Pancreas (tissue), 10 donors: ENCODE measurements around the gene IL16. TPM values are rescaled to one million over a fixed set of nuclear protein-coding genes. Genes with fewer than 3 reads are reported as not detected.

Source experiments
- ATAC-seq, 4 donors: fragments of 200-7000 bp; cut with Tn5 transposase; one replicate each; pipeline versions ENCODE4 v1.8.0 to v1.9.1; 2020; ENCODE audit warnings: mild to moderate bottlenecking in 4 of 4, moderate library complexity in 4 of 4
- DNase-seq, 6 donors: peaks; one replicate each; pipeline ENCODE4 v3.0.0-alpha.2; 2020
- FAIRE-seq: peaks from 2 replicates; lab custom pipeline; 2012; peaks lifted over from hg19 to GRCh38; lab: Jason Lieb, UNC
- H3K27ac ChIP-seq, 4 donors: fragments of 200-600 bp; sonication (generic); 1 replicate in 3 of 4; 2 replicates in 1 of 4; pipeline versions ENCODE4 v1.5.0 to v1.8.0; 2020
- H3K27me3 ChIP-seq, 4 donors: fragments of 200-600 bp; one replicate each; pipeline ENCODE4 v1.8.0; 2021
- H3K36me3 ChIP-seq, 3 donors: fragments of 200-600 bp; sonication (generic) in 1 of 3; one replicate each; pipeline versions ENCODE4 v1.5.0 to v1.8.0; 2020 to 2021
- H3K4me1 ChIP-seq, 3 donors: fragments of 200-600 bp; one replicate each; pipeline ENCODE4 v1.8.0; 2021
- H3K4me3 ChIP-seq, 4 donors: fragments of 200-600 bp; sonication (generic) in 2 of 4; one replicate each; pipeline versions ENCODE4 v1.5.0 to v1.8.0; 2020 to 2021
- H3K9me3 ChIP-seq, 4 donors: fragments of 200-600 bp; one replicate each; pipeline ENCODE4 v1.8.0; 2021
- WGBS, 2 donors: extraction: QIAGEN DNeasy Blood & Tissue Kit; methylation state at CpG; one replicate each; pipeline ENCODE4 v1.1.7; 2013; 5-methylcytosine and 5-hydroxymethylcytosine counted together
- intact Hi-C, 3 donors: fragments of 100-400 bp; cut with DNase I; formaldehyde crosslinking; loops; one replicate each; pipeline versions ENCODE4 v1.11.1 to v1.14.2; 2022
- polyA plus RNA-seq, 2 donors: library from polyadenylated mRNA; stranded (reverse); fragments of 200-250 nt; gene quantifications; one replicate each; pipeline ENCODE4 v1.2.3, GENCODE V29; 2013
- total RNA-seq, 6 donors: library from RNA; stranded (reverse); fragmentation: NEBNext Ultra II Directional in 4 of 6; extraction: Animal tissue kit (Norgen Biotek cat#: 25700) in 4 of 6; gene quantifications; one replicate each; pipeline versions ENCODE4 v1.2.1 to v1.2.4, GENCODE V29; 2021 to 2023
- TF ChIP-seq, protein P1 (sequence below), 4 donors: fragments of 200-600 bp; sonication (generic) in 3 of 4; IDR thresholded peaks; one replicate each; pipeline versions ENCODE4 v1.5.0 to v1.8.0; 2021; ENCODE audit warnings: antibody characterized with exemption in 4 of 4
- donor health status: healthy with polysubstance abuse.
- donor health status: DM: no; HTN: no; CAD: no; lungs with moderate emphysema.
- donor health status: DM: no; HTN: no; CAD: no.
- donor health status: control.
- donor health status: control.
- donor health status: Bipolar disorder and iron deficiency.
- donor health status: DM: yes; HTN: yes; CAD: no.
- donor health status: DM: no; HTN: no; CAD: no.
- donor health status: DM: no; HTN: no; CAD: no.
- donor health status: DM: yes; HTN: yes; CAD: no.

IL16 gene
- total and polyA plus RNA-seq, 8 donors: 0.79 to 7.0 (median 2.4) TPM

DNA sequence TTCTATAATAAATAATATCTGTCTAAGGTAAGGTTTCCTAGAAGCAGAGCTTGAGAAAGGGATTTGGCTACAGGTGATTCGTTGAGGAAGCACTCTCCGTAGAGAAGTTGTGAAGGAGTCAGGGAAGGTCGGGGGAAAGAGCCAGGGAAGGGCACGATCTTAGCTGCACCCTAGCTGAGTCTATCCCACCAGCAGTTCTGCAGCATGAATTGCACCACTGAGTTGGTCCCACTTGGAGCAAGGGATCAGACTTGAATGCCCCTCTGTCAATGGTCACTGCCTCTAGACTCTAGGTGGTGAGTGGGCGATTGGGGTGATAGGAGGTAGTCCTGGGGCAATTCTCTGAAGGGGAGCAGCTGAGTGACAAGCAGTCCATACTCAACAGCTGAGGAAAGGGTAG lies 163.8 kb downstream of the IL16 start:
- Histone ChIP-seq H3K27ac (no peak overlapping the region), H3K9me3 (no peaks in the 10 kb centered on the region), H3K4me1 (no peaks in the 10 kb centered on the region), H3K27me3 (no peaks in the 10 kb centered on the region), H3K36me3 (no peaks in the 10 kb centered on the region), H3K4me3 (no peak overlapping the region)
- DNase-seq (no peak), ATAC-seq (no peak), FAIRE-seq (no peak)
- 88 to 93% methylated on average over 5 of the region's 5 CpGs for WGBS, 2 donors
- intact Hi-C loops: no loop called here
- TF ChIP-seq, protein P1, sequence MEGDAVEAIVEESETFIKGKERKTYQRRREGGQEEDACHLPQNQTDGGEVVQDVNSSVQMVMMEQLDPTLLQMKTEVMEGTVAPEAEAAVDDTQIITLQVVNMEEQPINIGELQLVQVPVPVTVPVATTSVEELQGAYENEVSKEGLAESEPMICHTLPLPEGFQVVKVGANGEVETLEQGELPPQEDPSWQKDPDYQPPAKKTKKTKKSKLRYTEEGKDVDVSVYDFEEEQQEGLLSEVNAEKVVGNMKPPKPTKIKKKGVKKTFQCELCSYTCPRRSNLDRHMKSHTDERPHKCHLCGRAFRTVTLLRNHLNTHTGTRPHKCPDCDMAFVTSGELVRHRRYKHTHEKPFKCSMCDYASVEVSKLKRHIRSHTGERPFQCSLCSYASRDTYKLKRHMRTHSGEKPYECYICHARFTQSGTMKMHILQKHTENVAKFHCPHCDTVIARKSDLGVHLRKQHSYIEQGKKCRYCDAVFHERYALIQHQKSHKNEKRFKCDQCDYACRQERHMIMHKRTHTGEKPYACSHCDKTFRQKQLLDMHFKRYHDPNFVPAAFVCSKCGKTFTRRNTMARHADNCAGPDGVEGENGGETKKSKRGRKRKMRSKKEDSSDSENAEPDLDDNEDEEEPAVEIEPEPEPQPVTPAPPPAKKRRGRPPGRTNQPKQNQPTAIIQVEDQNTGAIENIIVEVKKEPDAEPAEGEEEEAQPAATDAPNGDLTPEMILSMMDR (IDR thresholded peaks at IDR 0.05): no peak

GRCh38 chr15:81361891-81362290 lies 165.2 kb downstream of the IL16 start:
- DNase-seq (no peak), ATAC-seq (no peak), FAIRE-seq (no peak)
- intact Hi-C loops: no loop called here
- no peak overlapping the region for H3K4me3 ChIP-seq
- TF ChIP-seq, protein P1 (IDR thresholded peaks at IDR 0.05): no peak
- H3K27me3 ChIP-seq: no peaks in the 10 kb centered on the region
- H3K4me1 ChIP-seq: no peaks in the 10 kb centered on the region
- WGBS, 2 donors: 89 to 93% methylated on average over 7 of the region's 7 CpGs
- H3K9me3 ChIP-seq: no peaks in the 10 kb centered on the region
- no peaks in the 10 kb centered on the region for H3K36me3 ChIP-seq
- H3K27ac ChIP-seq: no peak overlapping the region

GRCh38 chr15:81362790-81363189 lies 166.1 kb downstream of the IL16 start:
- H3K36me3 ChIP-seq: no peaks in the 10 kb centered on the region
- no peak for FAIRE-seq
- DNase-seq: no peak

GRCh38 chr15:81363276-81363675 lies 166.6 kb downstream of the IL16 start:
- intact Hi-C loops: no loop called here
- DNase-seq (no peak), FAIRE-seq (no peak)

More at GRCh38 chr15:81362790-81363189, 166.1 kb downstream of the IL16 start:
- no peaks in the 10 kb centered on the region for H3K4me1 ChIP-seq
- TF ChIP-seq, protein P1 (IDR thresholded peaks at IDR 0.05): no peak
- no peak for ATAC-seq
- H3K9me3 ChIP-seq: no peaks in the 10 kb centered on the region
- H3K27me3 ChIP-seq: no peaks in the 10 kb centered on the region
- 90 to 94% methylated on average over 11 of the region's 11 CpGs for WGBS, 2 donors
- no peak overlapping the region for H3K27ac ChIP-seq
- intact Hi-C loops: no loop called here
- no peak overlapping the region for H3K4me3 ChIP-seq

More at GRCh38 chr15:81363276-81363675, 166.6 kb downstream of the IL16 start:
- H3K27ac ChIP-seq: no peak overlapping the region
- no peak for ATAC-seq
- no peak overlapping the region for H3K4me3 ChIP-seq
- no peaks in the 10 kb centered on the region for H3K27me3 ChIP-seq
- H3K4me1 ChIP-seq: no peaks in the 10 kb centered on the region
- TF ChIP-seq, protein P1 (IDR thresholded peaks at IDR 0.05): no peak
- 87 to 89% methylated on average over 3 of the region's 3 CpGs for WGBS, 2 donors
- H3K36me3 ChIP-seq: no peaks in the 10 kb centered on the region
- H3K9me3 ChIP-seq: no peaks in the 10 kb centered on the region

Other genes with a start within 250 kb of the IL16 start
- 10 to 100 TPM; 11.5 to 18.5 (median 14.0) TPM for gene MESD, start 207.1 kb upstream of the IL16 start, total RNA-seq
- gene MESD, start 207.1 kb upstream of the IL16 start, polyA plus RNA-seq: 10 to 100 TPM; 10.5 to 13.0 TPM
- 10 to 100 TPM in 3 of 6 donors, 1 to 10 TPM in 3; 7.8 to 13.5 (median 10.0) TPM for gene TLNRD1, start 196.0 kb upstream of the IL16 start, total RNA-seq
- gene TLNRD1, start 196.0 kb upstream of the IL16 start, polyA plus RNA-seq: 1 to 10 TPM; 3.1 to 4.4 TPM
- gene CFAP161, start 62.6 kb upstream of the IL16 start, total RNA-seq: under 1 TPM in 5 of 6 donors, not detected in 1; 0.14 to 0.25 (median 0.17) TPM
- under 1 TPM; 0.08 to 0.12 TPM for gene CFAP161, start 62.6 kb upstream of the IL16 start, polyA plus RNA-seq
- 1 to 10 TPM; 1.1 to 2.9 (median 2.0) TPM for gene STARD5, start 127.3 kb downstream of the IL16 start, total RNA-seq
- 1 to 10 TPM; 3.8 to 4.0 TPM for gene STARD5, start 127.3 kb downstream of the IL16 start, polyA plus RNA-seq
- under 1 TPM in 1 of 6 donors, not detected in 5; 0.03 TPM for gene TMC3, start 177.3 kb downstream of the IL16 start, total RNA-seq
- under 1 TPM in 1 of 2 donors, not detected in 1; 0.05 TPM for gene TMC3, start 177.3 kb downstream of the IL16 start, polyA plus RNA-seq